ENCODE measurements around the gene CDC42EP2. TPM values are rescaled to one million over a fixed set of nuclear protein-coding genes. Genes with fewer than 3 reads are reported as not detected.

Gene CDC42EP2
- polyA plus RNA-seq, 1 donor (not counting 4 experiments of a cell fraction or from before 2014, with no cell fraction given): 6.1 TPM

- no peaks in the 10 kb centered on the region for H3K27me3 ChIP-seq (ENCODE audit: control insufficient read depth, extremely low read depth, insufficient read depth, low read length)
- no peaks in the 10 kb centered on the region for H3K9me1 ChIP-seq (ENCODE audit: control insufficient read depth, extremely low read depth, insufficient read depth, low read length)
- no peak overlapping the region for H3K9ac ChIP-seq (ENCODE audit: control insufficient read depth, extremely low read depth, insufficient read depth, low read length)
- H3K4me2 ChIP-seq (ENCODE audit: control insufficient read depth, extremely low read depth, insufficient read depth, low read depth, low read length): no peak overlapping the region
- TF ChIP-seq EZH2 (IDR thresholded peaks at IDR 0.05; ENCODE audit: low read length) (no peak), CTCF (optimal IDR thresholded peaks at IDR 0.05 in 1 of 3, IDR thresholded peaks at IDR 0.05 in 1 of 3, conservative IDR thresholded peaks at IDR 0.05 in 1 of 3; ENCODE audit: extremely low read depth in 1 of 3, insufficient read depth in 2 of 3, low read length in 3 of 3) (no peak)
- H3K4me3 ChIP-seq (ENCODE audit: control insufficient read depth in 2 of 3, extremely low read depth in 1 of 3, insufficient read depth in 2 of 3, low read depth in 1 of 3, low read length in 3 of 3): no peak overlapping the region
- dilution Hi-C loops (cut with MboI; ENCODE audit: extremely low pct_ligation_motif_present, low sequenced_read_pairs): no loop called here
- H2AFZ ChIP-seq (ENCODE audit: control insufficient read depth, low read length): no peak overlapping the region
- peaks cover 1% of the 10 kb centered on the region for H3K4me1 ChIP-seq (ENCODE audit: control insufficient read depth, extremely low read depth, insufficient read depth, low read length)
- DNase-seq (ENCODE audit: low read depth, low spot score) (no peak), FAIRE-seq (no peak)
- H3K79me2 ChIP-seq (ENCODE audit: control insufficient read depth, insufficient read depth, low read length): peaks cover 43% of the 10 kb centered on the region
- H3K9me3 ChIP-seq (ENCODE audit: control insufficient read depth, low read depth, low read length): no peaks in the 10 kb centered on the region
- H3K27ac ChIP-seq (ENCODE audit: control insufficient read depth, insufficient read depth, low read length): no peak overlapping the region
- peaks cover 29 to 39% of the 10 kb centered on the region in 2 experiments for H3K36me3 ChIP-seq (ENCODE audit: control insufficient read depth in 2 of 2, extremely low read depth in 1 of 2, insufficient read depth in 2 of 2, low read length in 2 of 2)
- no peaks in the 10 kb centered on the region for H4K20me1 ChIP-seq (ENCODE audit: control insufficient read depth, extremely low read depth, insufficient read depth, low read length)
Measured at GRCh38 chr11:65340226-65340625, 25.6 kb downstream of the CDC42EP2 start.

- Histone ChIP-seq H3K4me3 (ENCODE audit: control insufficient read depth in 2 of 3, extremely low read depth in 1 of 3, insufficient read depth in 2 of 3, low read depth in 1 of 3, low read length in 3 of 3) (no peak overlapping the region), H2AFZ (ENCODE audit: control insufficient read depth, low read length) (no peak overlapping the region), H3K79me2 (ENCODE audit: control insufficient read depth, insufficient read depth, low read length) (peaks cover 28% of the 10 kb centered on the region), H3K9me1 (ENCODE audit: control insufficient read depth, extremely low read depth, insufficient read depth, low read length) (no peaks in the 10 kb centered on the region), H3K27me3 (ENCODE audit: control insufficient read depth, extremely low read depth, insufficient read depth, low read length) (no peaks in the 10 kb centered on the region), H3K4me2 (ENCODE audit: control insufficient read depth, extremely low read depth, insufficient read depth, low read depth, low read length) (no peak overlapping the region), H3K4me1 (ENCODE audit: control insufficient read depth, extremely low read depth, insufficient read depth, low read length) (no peaks in the 10 kb centered on the region), H4K20me1 (ENCODE audit: control insufficient read depth, extremely low read depth, insufficient read depth, low read length) (no peaks in the 10 kb centered on the region), H3K9ac (ENCODE audit: control insufficient read depth, extremely low read depth, insufficient read depth, low read length) (no peak overlapping the region), H3K9me3 (ENCODE audit: control insufficient read depth, low read depth, low read length) (no peaks in the 10 kb centered on the region), H3K27ac (ENCODE audit: control insufficient read depth, insufficient read depth, low read length) (no peak overlapping the region), H3K36me3 (ENCODE audit: control insufficient read depth in 2 of 2, extremely low read depth in 1 of 2, insufficient read depth in 2 of 2, low read length in 2 of 2) (peaks cover 29 to 53% of the 10 kb centered on the region in 2 experiments)
- TF ChIP-seq EZH2 (IDR thresholded peaks at IDR 0.05; ENCODE audit: low read length) (no peak), CTCF (optimal IDR thresholded peaks at IDR 0.05 in 1 of 3, IDR thresholded peaks at IDR 0.05 in 1 of 3, conservative IDR thresholded peaks at IDR 0.05 in 1 of 3; ENCODE audit: extremely low read depth in 1 of 3, insufficient read depth in 2 of 3, low read length in 3 of 3) (no peak)
- FAIRE-seq (no peak), DNase-seq (ENCODE audit: low read depth, low spot score) (no peak)
- dilution Hi-C loops (cut with MboI; ENCODE audit: extremely low pct_ligation_motif_present, low sequenced_read_pairs): no loop called here
Measured at GRCh38 chr11:65341856-65342255, 27.2 kb downstream of the CDC42EP2 start.

Measured in keratinocyte (primary cell).